SK-N-SH (cell line): ENCODE measurements around the gene CCR4.

ENCODE experiments used
- EZH2phosphoT487 ChIP-seq: fragments of 200-600 bp; sonication (generic); IDR thresholded peaks from 2 replicates; pipeline ENCODE4 v1.6.1; 2017; ENCODE audit warnings: low read depth, mixed run types, mild to moderate bottlenecking, antibody characterized with exemption, moderate library complexity, borderline replicate concordance
- FOXM1 ChIP-seq: IDR thresholded peaks from 2 replicates; pipeline ENCODE4 v1.4.0; 2012; ENCODE audit warnings: low read depth, mild to moderate bottlenecking
- GATA2 ChIP-seq: sonication (generic); formaldehyde crosslinking; IDR thresholded peaks from 2 replicates; pipeline ENCODE4 v1.5.0; 2020; ENCODE audit warnings: mild to moderate bottlenecking, missing genetic modification reagents
- POLR2AphosphoS5 ChIP-seq: IDR thresholded peaks from 2 replicates; pipeline ENCODE4 v1.6.1; 2012; ENCODE audit warnings: low read depth, low read length
- RAD21 ChIP-seq: IDR thresholded peaks from 2 replicates; pipeline ENCODE4 v1.6.1; 2012; ENCODE audit warnings: mild to moderate bottlenecking, low read length
- RFX5 ChIP-seq: IDR thresholded peaks from 2 replicates; pipeline ENCODE4 v1.6.1; 2012; ENCODE audit warnings: mild to moderate bottlenecking, improper control_type of control experiment, low read length
- SIN3A ChIP-seq: IDR thresholded peaks from 2 replicates; pipeline ENCODE4 v1.6.1; 2012; ENCODE audit warnings: low read depth, mild to moderate bottlenecking, low read length, moderate library complexity, borderline replicate concordance
- SMC3 ChIP-seq: IDR thresholded peaks from 2 replicates; pipeline ENCODE4 v1.6.1; 2012; ENCODE audit warnings: low read depth, low read length, improper control_type of control experiment
- TEAD4 ChIP-seq: IDR thresholded peaks from 2 replicates; pipeline ENCODE4 v1.4.0; 2012; ENCODE audit warnings: mild to moderate bottlenecking, borderline replicate concordance; ENCODE audit not compliant: insufficient read depth
- TF ChIP-seq, protein P1 (sequence below): fragments of 200-600 bp; sonication (generic); IDR thresholded peaks from 2 replicates; pipeline ENCODE4 v1.6.1; 2017; ENCODE audit warnings: antibody characterized with exemption, mild to moderate bottlenecking, moderate library complexity
- TF ChIP-seq, protein P2 (sequence below): IDR thresholded peaks from 2 replicates; pipeline ENCODE4 v1.6.1; 2012; ENCODE audit warnings: mild to moderate bottlenecking, low read depth, low read length, moderate library complexity
- TF ChIP-seq, protein P3 (sequence below): fragments of 150-350 bp; IDR thresholded peaks from 2 replicates; pipeline ENCODE4 v1.6.1; 2017; ENCODE audit warnings: antibody characterized with exemption, low read length, low read depth, borderline replicate concordance

DNA sequence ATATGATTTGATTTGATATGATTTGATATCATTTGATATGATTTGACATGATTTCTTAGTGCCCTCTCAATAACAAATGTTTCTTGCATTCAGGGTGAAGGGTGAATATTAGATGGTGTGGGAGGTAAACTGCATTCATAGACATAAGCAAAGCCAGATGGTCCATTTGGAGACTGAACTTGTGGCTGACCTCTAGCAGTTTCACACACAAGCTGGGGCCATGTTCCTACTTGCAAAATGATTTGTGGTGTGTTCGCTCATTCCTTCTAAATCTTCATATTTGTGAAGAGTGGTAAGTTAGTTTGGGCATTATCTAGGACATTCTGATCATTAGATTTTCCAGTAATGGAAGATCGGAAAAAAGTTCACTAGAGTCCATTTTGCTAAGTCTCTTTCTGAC lies 40.5 kb upstream of the CCR4 start:
- no peak for TF ChIP-seq TEAD4
- TF ChIP-seq, protein P1, sequence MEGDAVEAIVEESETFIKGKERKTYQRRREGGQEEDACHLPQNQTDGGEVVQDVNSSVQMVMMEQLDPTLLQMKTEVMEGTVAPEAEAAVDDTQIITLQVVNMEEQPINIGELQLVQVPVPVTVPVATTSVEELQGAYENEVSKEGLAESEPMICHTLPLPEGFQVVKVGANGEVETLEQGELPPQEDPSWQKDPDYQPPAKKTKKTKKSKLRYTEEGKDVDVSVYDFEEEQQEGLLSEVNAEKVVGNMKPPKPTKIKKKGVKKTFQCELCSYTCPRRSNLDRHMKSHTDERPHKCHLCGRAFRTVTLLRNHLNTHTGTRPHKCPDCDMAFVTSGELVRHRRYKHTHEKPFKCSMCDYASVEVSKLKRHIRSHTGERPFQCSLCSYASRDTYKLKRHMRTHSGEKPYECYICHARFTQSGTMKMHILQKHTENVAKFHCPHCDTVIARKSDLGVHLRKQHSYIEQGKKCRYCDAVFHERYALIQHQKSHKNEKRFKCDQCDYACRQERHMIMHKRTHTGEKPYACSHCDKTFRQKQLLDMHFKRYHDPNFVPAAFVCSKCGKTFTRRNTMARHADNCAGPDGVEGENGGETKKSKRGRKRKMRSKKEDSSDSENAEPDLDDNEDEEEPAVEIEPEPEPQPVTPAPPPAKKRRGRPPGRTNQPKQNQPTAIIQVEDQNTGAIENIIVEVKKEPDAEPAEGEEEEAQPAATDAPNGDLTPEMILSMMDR: no peak
- no peak for TF ChIP-seq EZH2phosphoT487
- TF ChIP-seq, protein P2, sequence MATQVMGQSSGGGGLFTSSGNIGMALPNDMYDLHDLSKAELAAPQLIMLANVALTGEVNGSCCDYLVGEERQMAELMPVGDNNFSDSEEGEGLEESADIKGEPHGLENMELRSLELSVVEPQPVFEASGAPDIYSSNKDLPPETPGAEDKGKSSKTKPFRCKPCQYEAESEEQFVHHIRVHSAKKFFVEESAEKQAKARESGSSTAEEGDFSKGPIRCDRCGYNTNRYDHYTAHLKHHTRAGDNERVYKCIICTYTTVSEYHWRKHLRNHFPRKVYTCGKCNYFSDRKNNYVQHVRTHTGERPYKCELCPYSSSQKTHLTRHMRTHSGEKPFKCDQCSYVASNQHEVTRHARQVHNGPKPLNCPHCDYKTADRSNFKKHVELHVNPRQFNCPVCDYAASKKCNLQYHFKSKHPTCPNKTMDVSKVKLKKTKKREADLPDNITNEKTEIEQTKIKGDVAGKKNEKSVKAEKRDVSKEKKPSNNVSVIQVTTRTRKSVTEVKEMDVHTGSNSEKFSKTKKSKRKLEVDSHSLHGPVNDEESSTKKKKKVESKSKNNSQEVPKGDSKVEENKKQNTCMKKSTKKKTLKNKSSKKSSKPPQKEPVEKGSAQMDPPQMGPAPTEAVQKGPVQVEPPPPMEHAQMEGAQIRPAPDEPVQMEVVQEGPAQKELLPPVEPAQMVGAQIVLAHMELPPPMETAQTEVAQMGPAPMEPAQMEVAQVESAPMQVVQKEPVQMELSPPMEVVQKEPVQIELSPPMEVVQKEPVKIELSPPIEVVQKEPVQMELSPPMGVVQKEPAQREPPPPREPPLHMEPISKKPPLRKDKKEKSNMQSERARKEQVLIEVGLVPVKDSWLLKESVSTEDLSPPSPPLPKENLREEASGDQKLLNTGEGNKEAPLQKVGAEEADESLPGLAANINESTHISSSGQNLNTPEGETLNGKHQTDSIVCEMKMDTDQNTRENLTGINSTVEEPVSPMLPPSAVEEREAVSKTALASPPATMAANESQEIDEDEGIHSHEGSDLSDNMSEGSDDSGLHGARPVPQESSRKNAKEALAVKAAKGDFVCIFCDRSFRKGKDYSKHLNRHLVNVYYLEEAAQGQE: no peak
- TF ChIP-seq, protein P3, sequence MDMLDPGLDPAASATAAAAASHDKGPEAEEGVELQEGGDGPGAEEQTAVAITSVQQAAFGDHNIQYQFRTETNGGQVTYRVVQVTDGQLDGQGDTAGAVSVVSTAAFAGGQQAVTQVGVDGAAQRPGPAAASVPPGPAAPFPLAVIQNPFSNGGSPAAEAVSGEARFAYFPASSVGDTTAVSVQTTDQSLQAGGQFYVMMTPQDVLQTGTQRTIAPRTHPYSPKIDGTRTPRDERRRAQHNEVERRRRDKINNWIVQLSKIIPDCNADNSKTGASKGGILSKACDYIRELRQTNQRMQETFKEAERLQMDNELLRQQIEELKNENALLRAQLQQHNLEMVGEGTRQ: no peak
- no peak for TF ChIP-seq POLR2AphosphoS5
- TF ChIP-seq RAD21: no peak
- TF ChIP-seq FOXM1: no peak
- no peak for TF ChIP-seq GATA2 (CRISPR knock-in tag)
- no peak for TF ChIP-seq SIN3A
- TF ChIP-seq RFX5: no peak
- TF ChIP-seq SMC3: no peak
